Pulmonary artery endothelial cell (primary cell): Measurements from ENCODE around the gene CFAP68. TPM values are rescaled to one million over a fixed set of nuclear protein-coding genes. Genes with fewer than 3 reads are reported as not detected.
"Not testable (repeated sequence)": the region's sequence is repeated elsewhere in the genome, so short reads cannot be mapped to it uniquely, and the experiment has no call there.

Experiments used
- DNase-seq: peaks from one replicate; pipeline ENCODE4 v3.0.0-alpha.2; 2011; ENCODE audit warnings: low read depth, low spot score
- total RNA-seq: library from RNA; depleted of rRNA; stranded (reverse); fragments of >200 nt; gene quantifications from 2 replicates; pipeline ENCODE4 v1.2.3, GENCODE V29; 2014

CFAP68 gene
- total RNA-seq, 1 donor from 2014 or later: 5.7 TPM

DNA sequence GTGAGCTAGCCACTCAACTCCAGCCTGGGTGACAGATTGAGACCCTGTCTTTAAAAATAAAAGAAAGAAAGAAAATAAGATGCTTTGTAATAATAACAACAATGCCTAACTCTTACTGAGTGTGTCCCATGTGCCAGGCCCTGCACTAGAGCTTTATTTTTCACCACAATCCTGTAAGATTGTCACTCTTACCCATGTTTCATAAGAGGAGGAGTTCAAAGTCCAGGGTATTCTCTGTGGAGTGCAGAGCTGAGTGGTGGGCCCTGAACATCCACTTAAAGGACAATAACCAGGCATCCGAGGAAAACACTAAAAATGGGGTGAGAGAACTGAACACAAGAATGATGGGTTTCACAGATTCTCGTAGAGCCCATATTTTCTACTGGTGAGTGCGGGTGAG is 38.4 kb downstream of the CFAP68 start:
- DNase-seq: no peak

DNA sequence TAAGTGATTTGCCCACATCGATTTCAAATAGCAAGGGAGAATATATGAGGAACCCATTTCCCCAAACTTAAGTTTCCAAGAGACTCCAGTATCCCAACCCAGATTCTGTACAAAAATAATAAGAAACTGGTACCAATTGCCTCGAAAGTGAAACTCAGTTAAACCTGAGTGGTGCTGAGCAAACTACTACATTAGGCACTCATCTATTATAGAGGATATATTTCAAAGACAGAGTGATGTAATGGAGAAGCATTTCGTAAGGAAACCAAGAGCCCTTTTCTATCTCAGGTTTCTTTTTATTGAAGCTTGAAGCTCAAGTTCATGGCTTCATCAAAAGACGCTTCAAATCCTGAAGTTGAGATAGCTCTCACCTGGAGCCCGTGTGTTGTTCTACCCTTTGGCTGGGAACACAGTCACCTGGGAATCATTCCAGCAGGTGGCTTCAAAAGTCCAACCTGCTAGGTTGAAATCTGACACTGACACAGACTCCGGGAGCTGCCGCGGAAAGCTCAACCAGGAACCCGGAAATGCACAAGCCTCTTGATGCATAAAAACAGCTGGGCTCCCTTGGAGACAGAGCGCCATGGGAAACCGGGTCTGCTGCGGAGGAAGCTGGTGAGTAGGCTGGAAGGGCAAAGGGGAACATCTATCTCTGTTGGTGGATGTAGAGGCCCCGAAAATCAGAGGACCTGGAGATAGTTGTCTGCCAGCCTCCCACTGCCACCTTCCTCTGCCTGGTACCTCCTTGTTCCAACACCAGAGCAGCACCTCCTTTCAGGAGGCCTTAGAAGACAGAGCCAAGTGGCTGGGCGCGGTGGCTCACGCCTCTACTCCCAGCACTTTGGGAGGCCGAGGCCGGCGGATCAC is 39.3 kb downstream of the CFAP68 start, which contains the start of gene C11orf52:
TSS of gene C11orf52 (plus strand) at position 524 of the 867 bp plus-strand sequence. CDS start at position 584, 60 bp downstream.
- DNase-seq: no peak

DNA sequence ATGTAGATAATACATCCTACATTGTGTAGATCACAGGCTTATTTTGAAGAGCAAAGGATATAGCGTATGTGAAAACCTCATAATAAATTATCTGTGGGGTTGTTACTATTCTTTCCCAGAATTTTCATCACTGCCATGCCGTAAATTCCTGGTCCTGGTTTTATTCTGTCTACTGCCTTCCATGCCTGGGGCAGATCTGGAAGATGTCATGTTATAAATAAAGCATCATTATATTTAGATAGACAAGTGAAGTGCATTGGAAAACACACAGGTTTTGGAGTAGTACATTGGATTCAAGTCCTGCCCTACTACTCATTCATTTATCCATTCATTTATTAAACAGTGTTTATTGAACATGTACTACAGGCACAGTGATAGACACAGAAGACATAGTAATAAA is 41.6 kb downstream of the CFAP68 start:
- no peak for DNase-seq

DNA sequence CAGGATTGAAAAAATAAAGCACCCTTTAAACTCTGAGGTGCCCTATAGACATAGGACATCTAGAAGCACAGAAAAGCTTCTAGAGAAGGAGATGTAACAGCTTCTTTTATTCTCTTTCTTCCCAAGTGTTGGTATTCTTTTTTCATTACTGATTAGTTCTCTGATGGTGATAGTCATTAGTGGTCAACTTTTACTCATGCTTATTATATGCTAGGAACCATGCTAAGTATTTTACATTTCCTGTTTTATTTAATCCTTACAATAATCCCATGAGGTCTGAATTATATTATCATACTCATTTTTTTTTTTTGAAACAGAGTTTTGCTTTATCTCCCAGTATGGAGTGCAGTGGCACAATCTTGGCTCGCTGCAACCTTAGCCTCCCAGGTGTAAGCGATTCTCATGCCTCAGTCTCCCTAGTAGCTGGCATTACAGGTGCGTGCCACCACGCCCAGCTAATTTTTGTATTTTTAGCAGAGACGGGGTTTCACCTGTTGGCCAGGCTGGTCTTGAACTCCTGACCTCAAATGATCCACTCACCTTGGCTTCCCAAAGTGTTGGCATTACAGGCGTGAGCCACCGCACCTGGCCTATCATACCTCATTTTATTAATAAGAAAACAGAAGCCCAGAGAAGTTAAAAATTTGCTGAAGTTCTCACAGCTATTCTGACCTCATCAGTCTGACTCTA is 42.3 kb downstream of the CFAP68 start:
- no peak for DNase-seq

DNA sequence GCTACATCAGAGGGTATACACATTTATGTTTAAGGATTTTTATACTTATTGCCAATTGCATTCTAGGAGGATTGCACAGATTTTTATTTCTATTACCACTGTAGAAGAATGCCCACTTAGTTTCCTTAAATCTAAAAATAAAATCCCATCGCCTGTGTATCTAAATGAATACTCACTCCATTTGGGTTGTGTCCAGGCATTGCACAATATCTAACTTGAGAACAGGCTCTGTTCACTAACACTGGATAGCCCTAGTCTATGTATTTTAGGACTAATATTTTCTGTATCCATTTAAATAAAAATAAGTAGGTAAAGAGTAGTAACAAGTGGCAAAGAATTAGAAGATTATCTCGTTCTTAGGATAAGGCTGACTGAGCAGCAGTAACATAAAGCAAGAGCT is 43.5 kb downstream of the CFAP68 start:
- DNase-seq: no peak

DNA sequence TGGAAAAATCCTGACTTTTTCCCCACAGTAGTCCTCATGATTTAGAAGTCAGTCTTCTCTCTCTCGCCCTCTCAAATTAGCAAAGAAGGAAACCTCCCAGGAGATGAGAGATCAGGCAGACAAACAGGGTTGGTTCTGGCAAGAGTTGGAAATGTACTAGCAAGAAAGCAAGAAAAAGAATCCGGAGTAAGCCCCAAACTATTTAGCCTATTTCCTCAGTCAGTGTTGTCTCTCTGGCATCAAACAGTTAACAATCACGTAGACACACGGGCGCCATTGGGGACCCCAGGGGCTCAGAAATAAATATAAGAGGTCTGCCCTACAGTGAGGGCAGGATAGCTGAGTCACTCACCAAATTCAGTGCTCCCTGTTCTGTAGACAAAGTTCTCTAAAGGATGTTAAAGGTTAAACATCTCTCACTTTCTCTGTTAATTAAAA is 44.0 kb downstream of the CFAP68 start:
- no peak for DNase-seq

DNA sequence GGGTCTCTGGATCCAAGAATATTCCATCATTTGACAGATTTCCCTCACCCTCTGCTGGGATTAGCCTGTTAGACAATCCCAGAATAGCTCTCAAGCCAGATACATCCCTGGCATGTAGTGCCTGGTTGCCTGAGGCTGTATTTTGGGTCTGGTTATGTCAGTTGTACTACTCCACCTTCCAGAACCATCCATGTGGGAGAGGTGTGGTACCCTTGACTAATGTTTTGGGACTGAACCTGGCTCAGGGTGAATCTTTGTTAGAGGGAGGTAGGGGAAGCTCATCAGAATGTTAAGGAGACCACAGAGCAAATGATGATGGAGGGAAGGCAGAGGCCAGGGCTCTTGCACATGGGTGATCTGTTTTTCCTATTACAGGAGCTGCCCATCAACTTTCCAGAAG is 44.6 kb downstream of the CFAP68 start:
- DNase-seq: no peak

DNA sequence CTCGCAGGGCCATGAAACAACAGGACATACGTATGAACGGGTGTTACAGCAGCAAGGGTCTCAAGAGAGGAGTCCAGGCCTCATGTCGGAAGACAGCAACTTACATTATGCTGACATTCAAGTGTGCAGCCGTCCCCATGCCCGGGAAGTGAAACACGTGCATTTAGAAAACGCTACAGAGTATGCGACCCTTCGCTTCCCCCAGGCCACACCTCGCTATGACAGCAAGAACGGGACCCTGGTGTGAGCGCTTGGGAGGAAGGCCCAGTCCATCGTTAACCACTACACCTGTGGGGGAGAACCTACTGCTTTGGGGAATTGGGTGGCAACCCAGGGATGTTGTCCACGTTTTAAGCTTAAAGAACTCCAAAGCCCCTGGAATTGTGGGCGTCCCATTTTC is 46.6 kb downstream of the CFAP68 start:
- no peak for DNase-seq

DNA sequence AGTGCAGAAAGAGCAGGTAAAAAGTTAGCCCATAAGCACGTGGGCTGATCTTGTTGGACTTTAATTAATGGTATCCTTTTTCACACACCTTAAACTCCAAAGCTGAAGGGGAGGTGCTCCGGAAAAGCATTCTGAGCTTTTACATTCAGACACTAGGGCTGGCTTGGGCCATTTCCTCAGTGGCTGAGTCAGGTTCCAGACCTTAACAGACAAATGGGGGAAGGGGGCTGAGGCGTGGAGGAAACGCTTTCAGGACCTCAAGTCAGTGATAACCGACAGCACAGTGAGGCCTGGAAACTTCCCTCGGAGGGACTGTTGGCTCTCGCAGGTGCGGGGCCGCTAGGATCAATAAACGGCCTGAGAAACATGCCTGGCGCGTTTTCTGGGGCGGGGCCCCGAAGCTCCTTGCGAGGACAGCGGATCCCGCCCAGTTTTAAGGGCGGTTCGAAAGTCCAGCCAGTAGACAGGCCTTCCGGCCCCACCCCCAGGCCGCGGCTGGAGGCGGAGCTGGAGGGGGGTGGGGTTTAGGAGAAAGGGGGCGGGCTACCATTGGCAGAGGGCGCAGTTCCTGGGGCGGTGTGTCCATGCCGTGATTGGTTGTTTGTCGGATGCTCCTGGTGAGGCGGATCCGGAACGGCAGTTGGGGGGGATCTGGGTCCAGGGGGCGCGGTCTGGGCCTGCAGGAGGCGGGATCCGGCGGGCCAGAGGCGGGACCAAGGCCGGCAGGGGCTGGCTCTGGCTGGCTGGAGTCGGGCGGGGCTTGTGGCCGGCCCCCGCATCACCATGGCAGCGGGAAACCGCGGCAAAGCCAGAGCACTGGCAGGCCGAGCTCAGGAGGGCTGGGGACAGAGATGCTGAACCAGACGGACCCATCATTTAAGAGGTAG is 47.4 kb downstream of the CFAP68 start:
- peak; percentile 89 for DNase-seq

DNA sequence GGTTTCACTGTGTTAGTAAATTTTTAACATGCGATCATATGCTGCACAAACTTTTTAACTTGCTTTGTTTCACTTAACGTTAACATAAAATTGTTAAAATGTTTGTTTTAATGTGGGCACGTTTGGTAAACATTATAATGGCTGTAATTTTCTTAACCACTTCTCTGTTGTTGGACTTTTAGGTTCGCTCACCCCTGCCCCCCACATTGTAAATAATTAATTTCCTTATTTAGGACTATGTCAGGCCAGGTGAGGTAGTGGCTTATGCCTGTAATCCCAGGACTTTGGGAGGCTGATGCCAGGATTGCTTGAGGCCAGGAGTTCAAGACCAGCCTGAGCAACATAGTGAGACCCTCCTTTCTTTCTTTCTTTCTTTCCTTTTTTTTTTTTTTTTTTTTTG is 51.1 kb downstream of the CFAP68 start:
- DNase-seq: no peak

DNA sequence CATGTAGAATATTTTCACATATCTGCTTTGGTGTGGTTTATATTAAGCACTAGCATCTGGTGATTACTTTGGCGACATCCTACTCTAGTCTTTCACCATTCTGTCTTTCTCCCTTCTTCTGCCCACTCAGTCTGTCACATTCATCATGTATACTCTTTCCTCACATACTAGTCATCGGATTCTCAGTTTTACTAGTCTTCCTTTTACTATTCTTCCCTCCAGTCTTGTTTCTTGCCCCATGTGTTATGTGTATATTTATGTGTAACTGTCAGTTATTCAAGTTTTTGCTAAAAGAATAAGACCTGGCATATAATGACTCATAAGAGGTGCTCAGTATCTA is 53.2 kb downstream of the CFAP68 start:
- no peak for DNase-seq

DNA sequence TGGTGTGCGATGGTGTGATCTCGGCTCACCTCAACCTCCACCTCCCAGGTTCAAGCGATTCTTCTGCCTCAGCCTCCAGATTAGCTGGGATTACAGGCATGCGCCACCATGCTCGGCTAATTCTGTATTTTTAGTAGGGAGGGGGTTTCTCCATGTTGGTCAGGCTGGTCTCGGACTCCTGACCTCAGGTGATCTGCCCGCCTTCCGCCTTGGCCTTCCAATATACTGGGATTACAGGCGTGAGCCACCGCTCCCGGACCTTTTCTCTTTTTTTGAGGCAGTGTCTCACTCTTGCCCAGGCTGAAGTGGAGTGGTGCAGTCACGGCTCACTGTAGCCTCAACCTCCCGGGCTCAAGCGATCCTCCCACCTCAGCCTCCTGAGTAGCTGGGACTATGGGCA is 53.8 kb downstream of the CFAP68 start:
- not testable (repeated sequence) for DNase-seq

DNA sequence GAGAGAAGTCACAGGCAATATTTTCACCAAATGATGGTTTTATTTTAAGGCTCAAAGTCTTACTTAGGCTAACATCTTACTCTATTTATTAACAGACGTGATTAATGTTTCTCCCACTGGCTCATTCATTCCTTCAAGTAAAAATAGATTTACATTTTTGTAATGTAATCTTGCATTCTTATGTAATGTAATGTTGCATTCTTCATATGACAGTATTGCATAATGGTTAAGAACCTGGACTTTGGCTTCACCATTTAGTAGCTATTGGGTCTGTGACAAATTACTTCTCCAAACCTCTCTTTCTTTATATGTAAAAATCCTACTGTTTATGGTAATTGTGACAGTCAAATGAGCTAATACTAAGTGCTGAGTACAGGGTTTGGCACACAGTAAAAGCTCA is 54.5 kb downstream of the CFAP68 start:
- no peak for DNase-seq

DNA sequence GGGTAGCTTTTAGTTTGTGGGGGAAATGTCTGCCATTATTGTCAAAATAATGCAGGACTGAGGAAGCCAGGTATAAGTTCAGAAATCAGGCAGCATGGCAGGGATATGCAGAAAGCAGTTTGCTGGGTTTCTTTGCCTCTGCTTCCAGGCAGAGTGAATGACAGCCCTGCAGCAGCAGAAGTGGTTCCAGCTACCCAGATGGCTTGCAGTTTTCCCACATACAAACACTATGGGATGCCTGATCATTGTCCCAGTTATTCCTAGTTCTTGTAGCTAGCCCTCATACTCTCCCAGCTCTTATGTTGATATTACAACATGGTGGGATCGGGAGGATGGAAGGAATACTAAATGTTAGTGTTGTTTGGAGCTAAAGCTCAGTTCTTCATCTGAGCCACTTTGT is 55.0 kb downstream of the CFAP68 start:
- DNase-seq: no peak

Other genes starting within 250 kb of the CFAP68 start
- 40.6 and 49.7 TPM in 2 replicates for gene PPP2R1B, start 113.2 kb upstream of the CFAP68 start, total RNA-seq
- gene ALG9, start 8.0 kb upstream of the CFAP68 start, total RNA-seq: 23.3 and 33.6 TPM in 2 replicates
- 2.9 and 4.4 TPM in 2 replicates for gene FDXACB1, start 376 bp upstream of the CFAP68 start, total RNA-seq
- 0.33 and 2.7 TPM in 2 replicates for gene CRYAB, start 32.2 kb downstream of the CFAP68 start, total RNA-seq
- not detected in 2 replicates for gene HSPB2, start 33.2 kb downstream of the CFAP68 start, total RNA-seq
- gene C11orf52, start 39.4 kb downstream of the CFAP68 start, total RNA-seq: 0.20 TPM in 1 of 2 replicates, not detected in the other
- gene DIXDC1, start 57.8 kb downstream of the CFAP68 start, total RNA-seq: 27.4 and 33.9 TPM in 2 replicates
- gene DLAT, start 145.9 kb downstream of the CFAP68 start, total RNA-seq: 37.9 and 52.5 TPM in 2 replicates
- gene PIH1D2, start 194.5 kb downstream of the CFAP68 start, total RNA-seq: 0.56 and 1.3 TPM in 2 replicates
- 19.5 and 20.4 TPM in 2 replicates for gene NKAPD1, start 194.8 kb downstream of the CFAP68 start, total RNA-seq
- 69.8 and 101 TPM in 2 replicates for gene TIMM8B, start 207.2 kb downstream of the CFAP68 start, total RNA-seq
- 164 and 252 TPM in 2 replicates for gene SDHD, start 207.3 kb downstream of the CFAP68 start, total RNA-seq